ENCODE measurements around the gene CBY2.
"Not testable (repeated sequence)": the region's sequence is repeated elsewhere in the genome, so short reads cannot be mapped to it uniquely, and the experiment has no call there.

The CBY2 gene, protein sequence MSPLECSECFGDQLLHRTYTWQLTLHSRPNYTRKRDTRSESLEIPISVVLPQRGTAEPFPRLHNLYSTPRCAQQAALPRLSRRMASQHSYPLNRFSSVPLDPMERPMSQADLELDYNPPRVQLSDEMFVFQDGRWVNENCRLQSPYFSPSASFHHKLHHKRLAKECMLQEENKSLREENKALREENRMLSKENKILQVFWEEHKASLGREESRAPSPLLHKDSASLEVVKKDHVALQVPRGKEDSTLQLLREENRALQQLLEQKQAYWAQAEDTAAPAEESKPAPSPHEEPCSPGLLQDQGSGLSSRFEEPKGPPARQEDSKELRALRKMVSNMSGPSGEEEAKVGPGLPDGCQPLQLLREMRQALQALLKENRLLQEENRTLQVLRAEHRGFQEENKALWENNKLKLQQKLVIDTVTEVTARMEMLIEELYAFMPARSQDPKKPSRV

DNA sequence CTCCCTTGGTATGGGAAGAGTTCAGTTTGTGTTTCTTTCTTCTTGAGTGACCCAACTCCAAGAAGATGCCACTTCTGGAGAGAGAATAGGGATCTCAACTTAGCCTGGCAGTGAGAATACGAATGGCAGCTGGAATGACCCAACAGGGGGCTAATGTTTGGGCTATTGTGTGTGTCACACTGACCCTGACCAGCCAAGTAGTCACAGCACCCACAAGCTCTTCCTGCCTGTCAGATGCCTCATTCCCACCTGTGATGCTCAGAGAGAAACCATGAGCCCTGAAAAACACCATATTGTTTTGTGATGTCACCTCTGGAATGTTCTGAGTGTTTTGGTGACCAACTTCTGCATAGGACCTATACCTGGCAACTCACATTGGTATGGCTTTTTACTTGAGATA, at the start of gene CBY2:
CBY2 (plus strand) TSS at position 233 of the 400 bp plus-strand sequence; CDS start at position 304, 71 bp downstream.
- Histone ChIP-seq H3K27me3 (ENCODE audit: insufficient read depth, poor library complexity, severe bottlenecking) (no peaks in the 10 kb centered on the region), H3K27ac (ENCODE audit: poor library complexity, severe bottlenecking) (no peak within 1 kb of the TSS), H3K4me3 (ENCODE audit: severe bottlenecking) (no peak within 1 kb of the TSS), H3K36me3 (ENCODE audit: low read depth) (no peaks in the 10 kb centered on the region), H3K4me1 (ENCODE audit: insufficient read depth, poor library complexity, severe bottlenecking) (no peaks in the 10 kb centered on the region), H3K9me3 (ENCODE audit: severe bottlenecking) (no peaks in the 10 kb centered on the region)
- DNase-seq (ENCODE audit: low spot score), result no peak
- TF ChIP-seq, protein P1, sequence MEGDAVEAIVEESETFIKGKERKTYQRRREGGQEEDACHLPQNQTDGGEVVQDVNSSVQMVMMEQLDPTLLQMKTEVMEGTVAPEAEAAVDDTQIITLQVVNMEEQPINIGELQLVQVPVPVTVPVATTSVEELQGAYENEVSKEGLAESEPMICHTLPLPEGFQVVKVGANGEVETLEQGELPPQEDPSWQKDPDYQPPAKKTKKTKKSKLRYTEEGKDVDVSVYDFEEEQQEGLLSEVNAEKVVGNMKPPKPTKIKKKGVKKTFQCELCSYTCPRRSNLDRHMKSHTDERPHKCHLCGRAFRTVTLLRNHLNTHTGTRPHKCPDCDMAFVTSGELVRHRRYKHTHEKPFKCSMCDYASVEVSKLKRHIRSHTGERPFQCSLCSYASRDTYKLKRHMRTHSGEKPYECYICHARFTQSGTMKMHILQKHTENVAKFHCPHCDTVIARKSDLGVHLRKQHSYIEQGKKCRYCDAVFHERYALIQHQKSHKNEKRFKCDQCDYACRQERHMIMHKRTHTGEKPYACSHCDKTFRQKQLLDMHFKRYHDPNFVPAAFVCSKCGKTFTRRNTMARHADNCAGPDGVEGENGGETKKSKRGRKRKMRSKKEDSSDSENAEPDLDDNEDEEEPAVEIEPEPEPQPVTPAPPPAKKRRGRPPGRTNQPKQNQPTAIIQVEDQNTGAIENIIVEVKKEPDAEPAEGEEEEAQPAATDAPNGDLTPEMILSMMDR (IDR thresholded peaks at IDR 0.05; ENCODE audit: poor library complexity, severe bottlenecking), result no peak
- no peak for ATAC-seq (ENCODE audit: low read depth)

DNA sequence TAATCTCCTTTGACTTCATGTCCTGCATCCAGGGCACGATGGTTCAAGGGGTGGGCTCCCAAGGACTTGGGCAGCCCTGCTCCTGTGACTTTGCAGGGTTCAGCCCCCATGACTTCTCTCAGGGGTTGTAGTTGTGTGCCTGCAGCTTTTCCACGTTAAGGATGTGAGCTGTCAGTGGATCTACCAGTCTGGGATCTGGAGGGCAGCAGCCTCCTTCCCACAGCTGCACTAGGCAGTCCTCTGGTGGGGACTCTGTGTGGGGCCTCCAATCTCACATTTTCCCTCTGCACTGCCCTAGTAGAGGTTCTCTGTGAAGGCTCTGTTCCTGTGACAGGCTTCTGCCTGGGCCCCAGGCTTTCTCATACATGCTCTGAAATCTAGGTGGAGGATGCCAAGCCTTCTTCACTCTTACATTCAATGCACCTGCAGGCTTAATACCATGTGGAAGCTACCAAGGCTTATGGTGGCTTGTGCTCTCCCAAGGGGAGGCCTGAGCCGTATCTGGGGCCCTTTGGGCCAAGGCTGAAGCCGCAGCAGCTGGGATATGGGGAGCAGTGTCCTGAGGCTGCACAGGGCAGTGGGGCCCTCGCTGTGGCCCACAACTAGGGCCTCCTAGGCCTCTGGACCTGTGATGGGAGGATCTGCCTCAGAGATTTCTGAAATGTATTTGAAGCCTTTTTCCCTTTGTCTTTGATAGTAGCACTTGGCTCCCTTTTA, 47.3 kb upstream of the CBY2 start:
- no peak overlapping the region for H3K27ac ChIP-seq (ENCODE audit: poor library complexity, severe bottlenecking)
- no peaks in the 10 kb centered on the region for H3K36me3 ChIP-seq (ENCODE audit: low read depth)
- no peak overlapping the region for H3K4me3 ChIP-seq (ENCODE audit: severe bottlenecking)
- no peaks in the 10 kb centered on the region for H3K27me3 ChIP-seq (ENCODE audit: insufficient read depth, poor library complexity, severe bottlenecking)
- TF ChIP-seq, protein P1 (IDR thresholded peaks at IDR 0.05; ENCODE audit: poor library complexity, severe bottlenecking), result no peak
- DNase-seq (ENCODE audit: low spot score) (no peak), ATAC-seq (ENCODE audit: low read depth) (no peak)
- H3K4me1 ChIP-seq (ENCODE audit: insufficient read depth, poor library complexity, severe bottlenecking), result peaks cover 11% of the 10 kb centered on the region
- no peaks in the 10 kb centered on the region for H3K9me3 ChIP-seq (ENCODE audit: severe bottlenecking)

DNA sequence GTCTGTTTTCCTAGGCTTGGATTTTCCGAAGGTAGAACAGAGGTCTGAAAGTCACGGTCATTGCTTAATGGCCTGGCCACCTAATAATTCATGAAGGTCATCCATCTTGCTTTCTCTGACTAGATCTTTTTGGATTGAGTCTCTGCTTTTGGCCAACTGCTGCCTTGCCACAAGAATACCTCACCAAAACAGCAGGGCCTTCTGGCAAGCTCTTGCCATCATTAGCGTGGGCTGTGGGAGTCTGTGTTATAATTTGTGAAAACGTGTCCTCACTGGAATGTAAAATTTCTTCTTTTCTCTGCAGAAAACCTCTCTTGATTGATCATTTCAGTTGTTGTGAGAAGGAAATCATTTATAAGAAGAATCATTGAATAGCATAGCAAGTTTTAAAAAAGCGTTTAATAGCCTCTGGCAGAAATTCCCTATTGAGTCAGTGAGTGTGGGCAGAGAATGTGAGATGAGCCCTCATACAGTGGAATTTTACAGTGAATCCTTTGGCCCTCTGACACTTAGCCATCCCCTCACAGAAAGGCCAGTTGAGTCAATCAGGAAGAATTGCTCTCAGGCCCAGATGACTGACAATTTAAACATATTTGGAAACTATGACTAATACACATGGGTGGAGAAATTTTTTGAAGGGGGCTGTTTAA, 43.4 kb upstream of the CBY2 start:
- Histone ChIP-seq H3K4me1 (ENCODE audit: insufficient read depth, poor library complexity, severe bottlenecking) (peaks cover 11% of the 10 kb centered on the region), H3K27me3 (ENCODE audit: insufficient read depth, poor library complexity, severe bottlenecking) (no peaks in the 10 kb centered on the region), H3K27ac (ENCODE audit: poor library complexity, severe bottlenecking) (peak overlapping the region; percentile 60), H3K9me3 (ENCODE audit: severe bottlenecking) (no peaks in the 10 kb centered on the region), H3K36me3 (ENCODE audit: low read depth) (no peaks in the 10 kb centered on the region), H3K4me3 (ENCODE audit: severe bottlenecking) (no peak overlapping the region)
- DNase-seq (ENCODE audit: low spot score) (no peak), ATAC-seq (ENCODE audit: low read depth) (peak; percentile 92)
- TF ChIP-seq, protein P1 (IDR thresholded peaks at IDR 0.05; ENCODE audit: poor library complexity, severe bottlenecking), result no peak

DNA sequence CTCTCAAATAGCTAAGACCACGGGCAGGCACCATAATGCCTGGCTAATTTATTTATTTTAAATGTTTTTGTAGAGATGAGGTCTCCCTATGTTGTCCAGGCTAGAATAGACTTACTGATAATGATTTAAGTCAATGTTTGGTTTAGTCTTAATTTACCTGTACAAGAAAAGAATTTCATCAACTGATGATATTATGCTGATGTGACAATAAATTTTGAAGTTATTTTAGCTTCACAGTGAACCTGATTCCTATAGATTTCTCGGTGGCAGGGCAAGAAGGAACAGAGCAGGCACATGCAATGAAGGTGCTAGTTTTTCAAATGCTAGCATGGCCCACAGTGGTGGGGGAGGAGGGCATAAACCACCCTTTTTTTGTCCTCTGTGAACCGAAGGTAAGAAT, 42.6 kb upstream of the CBY2 start:
- Histone ChIP-seq H3K27ac (ENCODE audit: poor library complexity, severe bottlenecking) (peak overlapping the region; percentile 60), H3K4me1 (ENCODE audit: insufficient read depth, poor library complexity, severe bottlenecking) (peaks cover 11% of the 10 kb centered on the region), H3K4me3 (ENCODE audit: severe bottlenecking) (no peak overlapping the region), H3K36me3 (ENCODE audit: low read depth) (no peaks in the 10 kb centered on the region), H3K9me3 (ENCODE audit: severe bottlenecking) (no peaks in the 10 kb centered on the region), H3K27me3 (ENCODE audit: insufficient read depth, poor library complexity, severe bottlenecking) (no peaks in the 10 kb centered on the region)
- TF ChIP-seq, protein P1 (IDR thresholded peaks at IDR 0.05; ENCODE audit: poor library complexity, severe bottlenecking), result no peak
- ATAC-seq (ENCODE audit: low read depth) (no peak), DNase-seq (ENCODE audit: low spot score) (no peak)

DNA sequence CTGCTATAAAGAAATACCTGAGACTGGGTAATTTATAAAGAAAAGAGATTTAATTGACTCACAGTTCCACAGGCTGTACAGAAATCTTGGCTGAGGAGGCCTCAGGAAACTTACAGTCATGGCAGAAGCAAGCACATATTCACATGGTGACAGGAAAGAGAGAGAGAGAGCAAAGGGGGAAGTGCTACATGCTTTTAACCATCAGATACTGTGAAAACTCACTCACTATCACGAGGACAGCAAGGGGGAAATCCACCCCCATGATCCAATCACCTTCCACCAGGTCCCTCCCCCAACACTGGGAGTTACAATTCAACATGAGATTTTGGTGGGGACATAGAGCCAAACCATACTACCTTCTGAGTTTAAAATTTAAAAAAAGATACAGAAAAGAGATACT, 41.7 kb upstream of the CBY2 start:
- DNase-seq (ENCODE audit: low spot score); H3K27me3 ChIP-seq (ENCODE audit: insufficient read depth, poor library complexity, severe bottlenecking); H3K27ac ChIP-seq (ENCODE audit: poor library complexity, severe bottlenecking); H3K4me3 ChIP-seq (ENCODE audit: severe bottlenecking); ATAC-seq (ENCODE audit: low read depth); H3K9me3 ChIP-seq (ENCODE audit: severe bottlenecking); H3K36me3 ChIP-seq (ENCODE audit: low read depth): not testable (repeated sequence)
- peaks cover 11% of the 10 kb centered on the region for H3K4me1 ChIP-seq (ENCODE audit: insufficient read depth, poor library complexity, severe bottlenecking)
